Activated CD4-positive, alpha-beta T cell treated with anti-CD3 and anti-CD28 coated beads, Interleukin-2, Interleukin-4, amounts not matched to agents 100 ng/mL and 50 ng/mL, durations not matched to agents 16 hours and 8 hours (primary cell): ENCODE data around the gene MED4.
"Not testable (repeated sequence)": the region's sequence is repeated elsewhere in the genome, so short reads cannot be mapped to it uniquely, and the experiment has no call there.

Source experiments
- DNase-seq: peaks from one replicate; pipeline ENCODE4 v3.0.0-alpha.2; 2020; ENCODE audit warnings: low spot score

MED4 gene

DNA sequence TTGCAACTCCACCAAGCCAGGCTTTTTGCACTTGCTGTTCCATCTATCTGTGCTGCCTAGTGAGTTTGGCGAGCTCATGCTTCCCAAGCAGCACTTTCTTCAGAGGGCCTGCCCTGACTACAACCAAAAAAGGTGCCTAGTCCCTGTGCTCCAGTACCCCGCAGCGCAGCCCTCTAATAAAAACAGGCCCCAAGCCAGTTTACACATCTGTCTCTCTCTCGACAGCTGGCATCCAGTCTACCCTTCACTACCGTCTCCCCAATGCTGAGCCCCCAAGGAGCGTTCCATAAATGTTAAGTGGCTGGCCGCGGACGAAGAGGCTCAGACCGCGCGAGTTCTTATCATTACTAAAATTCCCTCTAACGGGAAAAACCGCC, 512 bp downstream of the MED4 start:
- peak; percentile 3 for DNase-seq

GRCh38 chr13:48093588-48093987, 1.3 kb downstream of the MED4 start:
- no peak for DNase-seq

GRCh38 chr13:48086272-48086671, 8.6 kb downstream of the MED4 start:
- no peak for DNase-seq

- no peak for DNase-seq
These were observed 13.2 kb downstream of the MED4 start for GRCh38 chr13:48081739-48082138.

- DNase-seq: peak; percentile 42
These were observed 16.6 kb downstream of the MED4 start for GRCh38 chr13:48078251-48078656.

DNA sequence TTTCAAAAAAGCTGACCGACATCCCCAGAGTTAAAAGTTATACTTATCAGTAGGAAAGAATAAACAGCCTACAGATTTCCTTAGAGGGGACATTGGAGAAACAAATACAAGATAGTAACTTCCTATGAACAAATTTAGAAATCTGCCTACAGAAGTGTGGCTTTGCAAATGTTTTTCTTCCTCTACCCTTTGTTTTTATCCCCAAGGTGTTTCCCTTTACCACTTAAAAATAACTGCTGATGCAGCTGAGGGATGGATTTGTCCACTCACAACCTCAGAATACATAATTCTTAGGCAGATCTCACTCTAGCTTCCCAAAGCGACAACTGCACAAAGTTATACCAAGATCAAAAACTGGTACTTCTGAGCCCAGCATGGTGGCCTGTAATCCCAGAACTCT, 20.9 kb downstream of the MED4 start:
- DNase-seq: no peak

DNA sequence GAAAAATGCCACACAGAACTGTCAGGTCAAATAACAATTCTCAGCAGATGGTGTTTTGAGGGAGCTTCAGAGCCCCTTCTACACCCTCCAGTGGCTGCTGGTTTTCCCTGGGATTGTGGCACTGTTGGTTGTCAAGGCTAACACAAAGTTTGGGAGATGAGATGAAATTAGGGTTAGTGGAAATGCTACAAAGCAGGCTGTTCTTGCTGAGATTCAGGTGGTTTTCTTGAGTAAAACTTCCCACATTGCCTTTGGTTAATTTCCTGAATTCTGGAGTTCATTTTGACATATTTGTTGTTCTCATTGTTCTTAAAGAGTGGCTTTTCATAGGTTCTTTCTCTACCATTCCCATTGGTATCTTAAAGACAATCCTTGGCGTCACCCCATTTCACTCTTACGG, 22.1 kb downstream of the MED4 start:
- DNase-seq: no peak

DNA sequence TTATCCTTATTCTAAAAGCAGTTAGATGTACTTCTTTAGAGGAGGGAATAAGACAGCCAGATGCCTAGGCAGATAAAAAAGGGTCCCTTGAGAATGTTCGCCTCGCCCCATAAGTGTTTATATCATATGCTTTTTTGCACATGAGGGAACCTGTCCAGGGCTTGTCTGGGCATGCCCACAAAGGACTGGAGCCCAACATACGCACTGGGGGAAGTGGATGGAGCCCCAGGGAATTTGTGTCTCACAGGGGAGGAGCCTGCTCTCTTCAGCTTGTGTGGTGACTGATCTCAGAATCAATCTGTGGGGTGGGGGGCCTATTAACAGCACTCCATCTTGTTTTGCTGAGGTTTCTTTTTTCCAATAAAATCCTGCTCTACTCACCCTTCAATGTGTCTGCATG, 22.6 kb downstream of the MED4 start:
- DNase-seq: no peak

DNA sequence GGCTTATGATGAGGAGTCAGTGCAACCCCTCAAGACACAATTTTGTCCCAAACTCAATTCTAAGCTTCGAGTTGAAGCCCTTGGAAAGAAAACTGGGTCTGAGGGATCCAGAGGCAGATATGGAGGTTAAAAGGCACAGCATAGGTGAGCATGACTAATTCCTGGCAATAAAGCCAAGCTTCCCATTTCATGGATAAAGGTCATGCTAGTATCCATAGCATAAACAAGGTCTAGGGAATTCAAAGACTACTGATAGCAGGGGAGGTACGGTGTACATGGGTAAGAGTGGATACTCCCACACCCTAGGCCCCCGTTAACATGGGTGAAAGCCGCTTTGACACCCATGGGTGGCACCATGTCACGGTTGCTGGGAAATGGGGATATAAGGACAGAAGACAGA, 24.0 kb downstream of the MED4 start:
- no peak for DNase-seq

GRCh38 chr13:48069573-48069972, 25.3 kb downstream of the MED4 start:
- DNase-seq: no peak

DNA sequence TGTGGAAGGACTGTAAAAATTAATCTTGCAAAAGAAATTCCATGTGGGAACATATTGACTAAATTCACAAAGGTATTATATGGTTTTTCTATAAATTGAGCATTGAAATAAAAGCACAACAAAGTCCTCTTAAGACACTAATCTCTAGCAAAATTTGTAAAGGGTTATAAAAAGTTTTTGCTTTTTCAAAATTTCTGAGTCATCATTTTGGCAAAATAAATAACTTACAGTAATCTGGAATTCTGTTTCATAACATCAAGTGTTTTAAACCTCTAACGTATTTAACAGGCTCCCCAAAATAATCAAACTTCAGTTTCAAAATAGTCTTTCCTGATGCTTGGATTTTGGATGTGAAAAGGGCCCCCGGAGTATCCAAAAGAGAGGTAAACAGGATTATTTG, 26.0 kb downstream of the MED4 start:
- DNase-seq: no peak

DNA sequence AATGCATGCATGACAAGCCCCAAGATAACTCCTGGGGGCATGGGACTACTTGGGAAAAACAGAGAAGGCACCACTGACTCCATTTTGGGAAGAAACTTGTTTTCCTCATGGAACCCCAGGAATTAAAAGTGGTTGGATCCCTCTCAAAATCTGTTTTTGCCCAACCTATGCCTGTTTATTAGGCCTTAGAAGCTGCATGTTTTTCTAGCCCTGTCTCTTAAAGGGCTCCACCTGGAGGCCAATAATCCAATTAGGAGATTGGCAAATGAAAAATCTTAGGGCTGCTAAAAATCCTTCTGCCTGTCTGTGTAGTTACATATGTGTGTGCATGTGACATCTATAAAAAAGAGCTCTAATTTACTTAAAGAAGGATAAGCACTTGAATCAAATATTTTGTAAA, 26.9 kb downstream of the MED4 start:
- no peak for DNase-seq

GRCh38 chr13:48066310-48066989, 28.5 kb downstream of the MED4 start:
- peak; percentile 25 for DNase-seq

- DNase-seq: not testable (repeated sequence)
These were observed 35.0 kb downstream of the MED4 start for GRCh38 chr13:48059951-48060350.

DNA sequence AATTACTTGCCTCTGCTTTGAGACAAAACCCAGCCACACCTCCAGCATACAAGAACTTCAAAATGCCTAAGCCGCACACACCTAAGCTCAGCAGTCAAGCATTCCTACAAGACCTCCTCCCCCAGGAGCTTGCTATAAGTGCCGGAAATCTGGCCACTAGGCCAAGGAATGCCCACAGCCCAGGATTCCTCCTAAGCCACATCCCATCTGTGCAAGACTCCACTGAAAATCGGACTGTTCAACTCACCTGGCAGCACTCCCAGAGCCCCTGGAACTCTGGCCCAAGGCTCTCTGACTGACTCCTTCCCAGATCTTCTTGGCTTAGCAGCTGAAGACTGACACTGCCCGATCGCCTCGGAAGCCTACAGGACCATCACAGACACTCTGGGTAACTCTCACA, 36.4 kb downstream of the MED4 start:
- DNase-seq: not testable (repeated sequence)

- DNase-seq: no peak
These were observed 39.2 kb downstream of the MED4 start for GRCh38 chr13:48055712-48056111.

DNA sequence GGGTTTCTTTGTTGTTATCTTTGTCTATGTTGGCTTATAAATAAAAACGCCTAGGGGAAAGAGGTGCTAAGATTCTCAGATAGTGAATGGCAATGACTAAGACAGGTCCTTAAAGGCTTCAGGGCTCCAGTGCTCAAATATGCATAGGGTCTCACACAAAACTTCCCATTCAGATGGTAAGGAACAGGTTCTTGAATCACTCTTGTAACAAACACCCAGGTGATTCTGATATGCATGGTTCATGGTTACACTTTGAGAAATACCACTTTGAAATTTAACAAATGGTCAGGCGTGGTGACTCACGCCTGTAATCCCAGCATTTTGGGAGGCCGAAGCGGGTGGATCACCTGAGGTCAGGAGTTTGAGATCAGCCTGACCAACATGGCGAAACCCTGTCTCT, 40.3 kb downstream of the MED4 start:
- no peak for DNase-seq

DNA sequence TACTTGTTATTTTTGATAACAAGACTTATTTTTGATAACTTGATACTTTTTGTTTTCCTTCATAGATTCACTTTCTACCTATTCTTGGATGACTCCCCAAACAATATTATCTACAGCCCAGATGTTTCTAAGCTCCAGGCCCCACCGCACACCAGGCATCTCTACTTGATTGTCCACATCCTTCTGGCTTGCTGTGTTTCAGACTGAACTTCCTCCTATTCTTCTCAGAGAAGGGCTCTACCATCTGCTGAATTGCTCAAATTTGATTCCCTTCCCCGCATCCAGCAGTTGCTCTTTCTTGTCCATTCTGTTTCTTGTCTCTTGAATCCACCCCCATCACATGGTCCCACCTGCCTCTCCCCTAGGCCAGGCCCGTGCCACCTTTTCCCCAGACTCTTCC, 44.4 kb downstream of the MED4 start:
- no peak for DNase-seq

DNA sequence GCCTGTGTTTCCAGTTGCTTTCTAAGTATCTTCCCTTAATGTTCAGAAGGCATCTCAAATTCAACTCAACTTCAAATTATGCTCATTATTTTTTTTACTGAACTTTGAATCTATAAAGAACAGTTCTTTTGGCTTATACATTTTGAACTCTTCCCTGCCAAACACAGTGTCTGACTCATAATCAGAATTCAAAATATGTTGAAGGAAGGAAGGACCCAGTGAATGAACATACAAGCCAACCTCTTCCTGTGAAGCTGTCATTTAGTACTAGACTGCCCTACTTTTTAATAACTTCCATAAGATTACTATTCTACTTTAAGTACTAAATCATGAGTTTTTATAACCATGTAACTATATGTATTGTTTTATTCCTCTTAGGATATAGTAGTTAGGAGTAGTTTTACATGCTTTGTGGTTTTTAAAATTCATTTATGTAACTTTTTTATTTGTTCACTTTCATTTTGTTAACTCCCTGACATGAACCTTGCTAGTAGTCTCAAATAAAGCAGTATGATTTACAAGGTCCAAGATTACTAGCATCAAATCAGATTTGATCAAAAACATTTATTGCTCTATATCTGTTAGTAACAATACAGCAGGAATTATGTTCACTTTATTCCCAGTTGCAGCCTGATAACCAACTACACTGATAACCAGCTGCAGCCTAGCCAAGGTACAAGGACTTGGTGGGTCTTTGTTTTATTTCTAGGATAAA, 51.0 kb downstream of the MED4 start:
- DNase-seq: peak; percentile 57

GRCh38 chr13:48042894-48043293, 52.0 kb downstream of the MED4 start:
- no peak for DNase-seq

GRCh38 chr13:48040896-48041295, 54.0 kb downstream of the MED4 start:
- no peak for DNase-seq

- no peak for DNase-seq
These were observed 54.9 kb downstream of the MED4 start for GRCh38 chr13:48040049-48040448.

- DNase-seq: no peak
These were observed 56.1 kb downstream of the MED4 start for GRCh38 chr13:48038761-48039160.
